ENCODE data around the gene TARDBP. TPM values are rescaled to one million over a fixed set of nuclear protein-coding genes. Genes with fewer than 3 reads are reported as not detected.
"Not testable (repeated sequence)": the region's sequence is repeated elsewhere in the genome, so short reads cannot be mapped to it uniquely, and the experiment has no call there.

The TARDBP gene
- total RNA-seq, 2 donors from 2014 or later = 149 to 156 TPM

- no peak overlapping the region for H3K27ac Mint-ChIP-seq
- H3K4me1 Mint-ChIP-seq (ENCODE audit: low read depth) = no peaks in the 10 kb centered on the region
- no peaks in the 10 kb centered on the region for H3K9me3 Mint-ChIP-seq
- H3K27me3 Mint-ChIP-seq (ENCODE audit: low read depth) = no peaks in the 10 kb centered on the region
- H3K36me3 Mint-ChIP-seq (ENCODE audit: insufficient read depth in 2 of 2) = no peaks in the 10 kb centered on the region
- DNase-seq (no peak), ATAC-seq (replicated peaks in 1 of 2) (no peak)
- H3K4me3 Mint-ChIP-seq = no peak overlapping the region
These were observed 27.1 kb downstream of the TARDBP start for GRCh38 chr1:11039351-11040104.

DNA sequence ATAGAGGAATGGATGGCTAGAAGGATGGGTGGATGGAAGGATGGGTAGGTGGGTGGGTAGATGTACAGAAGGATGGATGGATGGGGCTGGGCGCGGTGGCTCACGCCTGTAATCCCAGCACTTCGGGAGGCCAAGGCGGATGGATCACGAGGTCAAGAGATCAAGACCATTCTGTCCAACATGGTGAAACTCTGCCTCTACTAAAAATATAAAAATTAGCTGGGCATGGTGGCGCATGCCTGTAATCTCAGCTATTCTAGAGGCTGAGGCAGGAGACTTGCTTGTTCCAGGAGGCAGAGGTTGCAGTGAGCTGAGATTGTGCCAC lies 27.6 kb downstream of the TARDBP start:
- not testable (repeated sequence) for H3K27ac Mint-ChIP-seq; DNase-seq; H3K4me3 Mint-ChIP-seq; H3K27me3 Mint-ChIP-seq (ENCODE audit: low read depth); H3K4me1 Mint-ChIP-seq (ENCODE audit: low read depth); H3K9me3 Mint-ChIP-seq; ATAC-seq (replicated peaks in 1 of 2); H3K36me3 Mint-ChIP-seq (ENCODE audit: insufficient read depth in 2 of 2)

- Mint-ChIP-seq H3K9me3 (no peaks in the 10 kb centered on the region), H3K36me3 (ENCODE audit: insufficient read depth in 2 of 2) (no peaks in the 10 kb centered on the region), H3K4me1 (ENCODE audit: low read depth) (no peaks in the 10 kb centered on the region), H3K4me3 (no peak overlapping the region), H3K27me3 (ENCODE audit: low read depth) (no peaks in the 10 kb centered on the region), H3K27ac (no peak overlapping the region)
- DNase-seq = no peak
- ATAC-seq (replicated peaks in 1 of 2) = no peak
These were observed 28.6 kb downstream of the TARDBP start for GRCh38 chr1:11041048-11041447.

DNA sequence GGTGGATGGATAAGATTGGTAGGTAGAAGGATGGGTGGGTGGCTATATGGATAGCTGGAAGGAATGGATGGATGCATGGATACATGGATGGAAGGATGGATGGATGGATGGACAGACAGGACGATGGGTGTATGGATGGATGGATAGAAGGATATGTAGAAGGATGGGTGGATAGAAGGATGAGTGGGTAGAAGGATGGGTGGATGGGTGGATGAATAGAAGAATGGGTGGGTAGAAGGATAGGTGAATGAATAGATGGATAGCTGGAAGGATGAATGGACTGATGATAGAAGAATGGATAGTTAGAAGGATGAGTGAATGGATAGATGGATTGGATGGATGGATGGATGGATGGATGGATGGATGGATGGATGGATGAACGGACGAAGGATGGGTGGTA lies 29.6 kb downstream of the TARDBP start:
- no peak for ATAC-seq (replicated peaks in 1 of 2)
- no peak overlapping the region for H3K4me3 Mint-ChIP-seq
- H3K9me3 Mint-ChIP-seq = no peaks in the 10 kb centered on the region
- DNase-seq = no peak
- no peaks in the 10 kb centered on the region for H3K27me3 Mint-ChIP-seq (ENCODE audit: low read depth)
- H3K36me3 Mint-ChIP-seq (ENCODE audit: insufficient read depth in 2 of 2) = no peaks in the 10 kb centered on the region
- H3K27ac Mint-ChIP-seq = no peak overlapping the region
- no peaks in the 10 kb centered on the region for H3K4me1 Mint-ChIP-seq (ENCODE audit: low read depth)

DNA sequence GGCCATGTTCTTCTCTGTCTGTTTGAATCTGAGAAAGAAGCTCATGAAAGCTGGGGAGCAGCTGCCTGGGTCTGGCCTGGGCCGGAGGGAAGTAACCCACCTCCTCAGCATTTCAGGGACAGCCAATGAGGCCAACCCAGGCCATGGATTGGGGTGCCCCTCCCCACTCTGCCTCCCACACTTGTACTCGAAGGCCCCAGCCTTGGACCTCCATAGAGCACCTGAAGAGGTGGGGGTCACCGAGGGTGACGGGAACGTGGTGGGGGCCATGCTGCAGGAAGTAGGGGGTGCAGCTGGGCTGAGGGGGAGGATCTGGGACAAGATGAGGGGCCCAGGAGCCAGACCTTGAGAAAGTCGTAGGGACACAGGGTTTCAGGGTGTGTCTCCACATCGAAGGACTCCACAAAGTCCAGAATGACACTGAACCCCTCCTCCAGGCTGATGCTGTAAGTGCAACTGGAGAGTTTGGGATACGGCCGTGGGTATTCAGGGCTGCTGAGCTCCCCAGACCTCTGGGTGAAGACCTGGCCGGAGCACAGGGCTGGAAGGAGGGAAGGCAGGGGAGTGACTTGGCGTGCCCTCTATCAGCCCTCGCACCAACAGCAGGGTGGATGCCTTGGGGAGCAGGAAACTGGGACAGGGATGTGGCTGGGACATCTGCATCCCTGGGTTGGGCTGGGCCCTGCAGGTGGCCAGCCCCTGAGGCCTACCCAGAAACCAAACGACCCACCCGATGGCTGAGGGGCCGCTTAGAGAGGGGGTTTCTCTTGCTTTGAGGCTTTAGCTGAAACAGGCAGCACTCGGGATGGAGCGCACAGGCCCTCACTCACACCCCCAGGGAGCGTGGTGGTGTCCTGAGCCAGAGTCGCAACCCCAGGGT lies 30.8 kb downstream of the TARDBP start:
- Mint-ChIP-seq H3K4me3 (no peak overlapping the region), H3K27ac (no peak overlapping the region), H3K36me3 (ENCODE audit: insufficient read depth in 2 of 2) (no peaks in the 10 kb centered on the region), H3K9me3 (no peaks in the 10 kb centered on the region), H3K27me3 (ENCODE audit: low read depth) (no peaks in the 10 kb centered on the region), H3K4me1 (ENCODE audit: low read depth) (no peaks in the 10 kb centered on the region)
- DNase-seq = no peak
- ATAC-seq (replicated peaks in 1 of 2) = no peak

GRCh38 chr1:11044086-11044848 lies 31.8 kb downstream of the TARDBP start:
- no peaks in the 10 kb centered on the region for H3K36me3 Mint-ChIP-seq (ENCODE audit: insufficient read depth in 2 of 2)
- ATAC-seq (replicated peaks in 1 of 2) = no peak
- no peak overlapping the region for H3K27ac Mint-ChIP-seq

GRCh38 chr1:11044849-11045427 lies 32.5 kb downstream of the TARDBP start:
- Mint-ChIP-seq H3K4me3 (no peak overlapping the region), H3K9me3 (no peaks in the 10 kb centered on the region), H3K27me3 (ENCODE audit: low read depth) (no peaks in the 10 kb centered on the region), H3K4me1 (ENCODE audit: low read depth) (no peaks in the 10 kb centered on the region), H3K36me3 (ENCODE audit: insufficient read depth in 2 of 2) (no peaks in the 10 kb centered on the region), H3K27ac (no peak overlapping the region)
- DNase-seq = no peak
- no peak for ATAC-seq (replicated peaks in 1 of 2)

More at GRCh38 chr1:11044086-11044848, 31.8 kb downstream of the TARDBP start:
- no peaks in the 10 kb centered on the region for H3K27me3 Mint-ChIP-seq (ENCODE audit: low read depth)
- no peak for DNase-seq
- H3K4me3 Mint-ChIP-seq = no peak overlapping the region
- H3K4me1 Mint-ChIP-seq (ENCODE audit: low read depth) = no peaks in the 10 kb centered on the region
- H3K9me3 Mint-ChIP-seq = no peaks in the 10 kb centered on the region

DNA sequence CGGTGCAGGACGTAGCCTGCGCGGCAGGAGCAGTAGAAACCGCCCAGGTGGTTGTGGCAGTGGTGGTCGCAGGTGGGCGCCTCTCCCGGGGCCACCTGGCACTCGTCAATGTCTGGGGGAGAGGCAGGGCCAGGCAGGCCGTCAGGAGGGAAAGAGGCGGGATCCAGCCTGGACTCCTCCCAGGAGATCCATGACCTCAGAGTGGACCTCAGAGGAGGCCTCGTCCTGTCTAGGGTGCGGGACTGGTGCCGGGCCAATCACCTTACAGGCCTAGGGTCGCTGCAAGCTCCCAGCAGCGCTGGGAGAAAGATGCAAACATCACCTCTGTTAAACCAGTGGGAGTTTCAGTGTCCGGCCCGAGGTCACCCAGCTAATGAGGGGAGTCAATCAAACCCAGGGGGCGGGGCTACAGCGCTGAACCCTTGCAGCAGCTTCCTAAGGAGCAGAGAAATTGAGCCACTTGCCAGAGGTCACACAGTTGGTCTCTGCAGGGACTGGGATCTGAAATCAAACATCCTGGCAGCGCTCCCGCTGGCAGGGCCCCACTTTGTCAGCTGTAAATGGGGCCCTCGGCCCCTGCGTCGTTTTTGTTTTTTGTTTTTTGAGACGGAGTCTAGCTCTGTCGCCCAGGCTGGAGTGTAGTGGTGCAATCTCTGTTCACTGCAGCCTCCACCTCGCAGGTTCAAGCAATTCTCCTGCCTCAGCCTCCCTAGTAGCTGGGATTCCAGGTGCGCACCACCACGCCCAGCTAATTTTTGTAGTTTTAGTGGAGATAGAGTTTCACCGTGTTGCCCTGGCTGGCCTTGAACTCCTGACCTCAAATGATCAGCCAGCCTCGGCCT lies 33.2 kb downstream of the TARDBP start:
- H3K4me3 Mint-ChIP-seq = no peak overlapping the region
- no peak for ATAC-seq (replicated peaks in 1 of 2)
- H3K27me3 Mint-ChIP-seq (ENCODE audit: low read depth) = no peaks in the 10 kb centered on the region
- DNase-seq = no peak
- no peak overlapping the region for H3K27ac Mint-ChIP-seq
- H3K36me3 Mint-ChIP-seq (ENCODE audit: insufficient read depth in 2 of 2) = no peaks in the 10 kb centered on the region
- no peaks in the 10 kb centered on the region for H3K4me1 Mint-ChIP-seq (ENCODE audit: low read depth)
- no peaks in the 10 kb centered on the region for H3K9me3 Mint-ChIP-seq

GRCh38 chr1:11046270-11046566 lies 33.8 kb downstream of the TARDBP start:
- Mint-ChIP-seq H3K4me1 (ENCODE audit: low read depth) (no peaks in the 10 kb centered on the region), H3K27me3 (ENCODE audit: low read depth) (no peaks in the 10 kb centered on the region), H3K36me3 (ENCODE audit: insufficient read depth in 2 of 2) (no peaks in the 10 kb centered on the region), H3K27ac (no peak overlapping the region), H3K9me3 (no peaks in the 10 kb centered on the region), H3K4me3 (no peak overlapping the region)
- DNase-seq (no peak), ATAC-seq (replicated peaks in 1 of 2) (no peak)

DNA sequence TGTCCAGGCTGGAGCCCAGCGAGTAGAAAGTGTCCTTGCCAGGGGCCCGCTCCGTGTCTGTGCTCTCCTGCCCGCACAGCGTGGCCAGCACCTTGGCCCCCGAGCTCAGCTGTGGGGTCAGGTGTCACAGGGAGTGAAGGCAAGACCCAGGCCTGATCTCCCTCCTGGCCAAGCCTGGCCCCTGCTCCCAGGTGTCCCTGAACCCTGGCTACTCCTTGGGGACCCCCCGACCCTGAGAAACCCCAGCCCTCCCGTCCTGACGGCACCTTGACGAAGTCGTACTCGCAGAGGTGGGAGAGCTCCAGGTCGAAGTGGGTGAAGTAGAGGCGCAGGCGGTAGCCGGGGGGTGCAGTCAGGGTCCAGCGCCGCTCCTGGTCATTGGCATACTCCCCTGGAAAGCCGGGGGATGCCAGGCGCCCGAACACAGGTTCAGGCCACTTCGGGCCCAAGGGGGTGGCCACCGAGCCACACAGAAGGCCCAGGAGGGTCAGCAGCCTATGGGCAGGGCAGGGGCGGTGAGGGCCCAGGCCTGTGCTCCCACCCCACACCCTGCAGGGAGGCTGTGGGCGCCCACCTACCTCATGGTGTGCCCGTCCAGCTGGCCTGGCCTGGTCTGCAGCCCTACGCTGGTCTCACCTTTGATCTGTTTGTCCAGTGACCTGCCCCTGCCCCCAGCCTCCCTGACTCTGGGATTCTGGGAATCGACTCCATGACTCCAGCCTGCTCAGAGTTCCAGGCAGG lies 34.3 kb downstream of the TARDBP start, which contains the start of gene MASP2:
TSS of gene MASP2 (minus strand) at position 615 of the 741 bp plus-strand sequence. CDS start at position 583, 32 bp downstream.
- Mint-ChIP-seq H3K27ac (no peak within 1 kb of the TSS), H3K4me1 (ENCODE audit: low read depth) (peaks cover 1% of the 10 kb centered on the region), H3K27me3 (ENCODE audit: low read depth) (no peaks in the 10 kb centered on the region), H3K36me3 (ENCODE audit: insufficient read depth in 2 of 2) (no peaks in the 10 kb centered on the region), H3K9me3 (no peaks in the 10 kb centered on the region), H3K4me3 (no peak within 1 kb of the TSS)
- no peak for DNase-seq
- ATAC-seq (replicated peaks in 1 of 2) = no peak

DNA sequence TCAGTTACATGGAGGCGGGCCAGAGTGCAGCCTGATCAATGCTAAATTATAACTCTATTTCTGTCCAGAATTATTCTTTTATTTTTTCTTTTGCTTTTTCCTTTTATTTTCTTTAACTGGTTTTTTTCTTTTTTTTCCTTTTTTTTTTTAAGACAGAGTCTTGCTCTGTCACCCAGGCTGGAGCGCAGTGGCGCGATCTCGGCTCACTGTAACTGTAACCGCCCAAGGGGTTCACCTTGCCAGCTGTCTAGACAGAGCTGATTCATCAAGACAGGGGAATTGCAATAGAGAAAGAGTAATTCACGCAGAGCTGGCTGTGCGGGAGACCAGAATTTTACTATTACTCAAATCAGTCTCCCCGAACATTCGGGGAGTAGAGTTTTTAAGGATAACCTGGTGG lies 38.7 kb downstream of the TARDBP start:
- not testable (repeated sequence) for H3K27me3 Mint-ChIP-seq (ENCODE audit: low read depth); H3K4me1 Mint-ChIP-seq (ENCODE audit: low read depth)

More for the DNA sequence above, 38.7 kb downstream of the TARDBP start:
- H3K4me3 Mint-ChIP-seq; H3K9me3 Mint-ChIP-seq; ATAC-seq (replicated peaks in 1 of 2); H3K27ac Mint-ChIP-seq; H3K36me3 Mint-ChIP-seq (ENCODE audit: insufficient read depth in 2 of 2); DNase-seq: not testable (repeated sequence)

Measured in activated T-cell treated with anti-CD3 and anti-CD28 coated beads, Interleukin-2, amount 50 U/mL, for 72 hours (primary cell).